Measurements from ENCODE around the gene FRG1.
"Not testable (repeated sequence)": the region's sequence is repeated elsewhere in the genome, so short reads cannot be mapped to it uniquely, and the experiment has no call there.

The FRG1 gene

GRCh38 chr4:189988877-189989431, 48.3 kb downstream of the FRG1 start:
- DNase-seq, result no peak

GRCh38 chr4:189989941-189990340, 49.3 kb downstream of the FRG1 start:
- DNase-seq, result not testable (repeated sequence)
